ENCODE measurements around the gene BCOR.

GRCh38 chrX:40127052-40127451 is 29.3 kb upstream of the BCOR start:
- no peak for TF ChIP-seq CTCF (IDR thresholded peaks at IDR 0.05; ENCODE audit: low read length)
- TF ChIP-seq EZH2 (IDR thresholded peaks at IDR 0.05; ENCODE audit: borderline replicate concordance, low read length): no peak

Measured in OCI-LY1 (cell line).